Fibroblast of lung (primary cell): ENCODE data around the gene EPHB3.

Source experiments
- EZH2 ChIP-seq: IDR thresholded peaks from 2 replicates; pipeline ENCODE4 v1.5.1; 2012; ENCODE audit warnings: low read length, control low read depth, mild to moderate bottlenecking; ENCODE audit errors: missing control alignments
- TF ChIP-seq, protein P1 (sequence below), 2 donors: IDR thresholded peaks in 1 of 2; conservative IDR thresholded peaks in 1 of 2; 1 replicate in 1 of 2; 2 replicates in 1 of 2; pipeline ENCODE4 v1.5.1; 2011 to 2012; ENCODE audit warnings: low read length in 2 of 2, control low read depth in 1 of 2, inconsistent platforms in 1 of 2, low read depth in 1 of 2, mild to moderate bottlenecking in 1 of 2

DNA sequence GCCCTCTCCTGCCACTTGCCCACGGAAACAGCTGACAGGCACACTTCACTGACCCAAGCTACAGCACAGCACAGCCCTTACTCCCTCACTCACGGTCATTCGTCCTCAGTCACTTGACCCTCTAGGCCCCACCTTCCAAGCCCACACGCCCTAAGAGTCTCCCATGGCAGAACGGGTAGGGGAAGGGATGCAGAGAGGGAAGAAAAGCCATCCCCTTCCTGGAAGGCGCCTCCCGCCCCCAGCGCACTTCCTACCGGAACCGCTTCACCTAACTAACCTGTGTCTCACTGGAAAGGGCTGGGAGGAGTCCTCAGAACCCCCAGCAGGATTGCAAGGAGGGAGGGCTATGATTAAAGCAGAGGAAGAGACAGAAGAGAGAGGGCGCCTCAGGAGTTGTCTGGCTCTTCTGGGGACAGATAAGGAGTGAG is 22.9 kb downstream of the EPHB3 start:
- TF ChIP-seq, protein P1, sequence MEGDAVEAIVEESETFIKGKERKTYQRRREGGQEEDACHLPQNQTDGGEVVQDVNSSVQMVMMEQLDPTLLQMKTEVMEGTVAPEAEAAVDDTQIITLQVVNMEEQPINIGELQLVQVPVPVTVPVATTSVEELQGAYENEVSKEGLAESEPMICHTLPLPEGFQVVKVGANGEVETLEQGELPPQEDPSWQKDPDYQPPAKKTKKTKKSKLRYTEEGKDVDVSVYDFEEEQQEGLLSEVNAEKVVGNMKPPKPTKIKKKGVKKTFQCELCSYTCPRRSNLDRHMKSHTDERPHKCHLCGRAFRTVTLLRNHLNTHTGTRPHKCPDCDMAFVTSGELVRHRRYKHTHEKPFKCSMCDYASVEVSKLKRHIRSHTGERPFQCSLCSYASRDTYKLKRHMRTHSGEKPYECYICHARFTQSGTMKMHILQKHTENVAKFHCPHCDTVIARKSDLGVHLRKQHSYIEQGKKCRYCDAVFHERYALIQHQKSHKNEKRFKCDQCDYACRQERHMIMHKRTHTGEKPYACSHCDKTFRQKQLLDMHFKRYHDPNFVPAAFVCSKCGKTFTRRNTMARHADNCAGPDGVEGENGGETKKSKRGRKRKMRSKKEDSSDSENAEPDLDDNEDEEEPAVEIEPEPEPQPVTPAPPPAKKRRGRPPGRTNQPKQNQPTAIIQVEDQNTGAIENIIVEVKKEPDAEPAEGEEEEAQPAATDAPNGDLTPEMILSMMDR (conservative IDR thresholded peaks at IDR 0.05 in 1 of 2, IDR thresholded peaks at IDR 0.05 in 1 of 2; ENCODE audit: low read depth in 1 of 2, low read length in 2 of 2), result no peak
- no peak for TF ChIP-seq EZH2
